CD14-positive monocyte (primary cell): ENCODE results near the gene AMACR. TPM values are rescaled to one million over a fixed set of nuclear protein-coding genes. Genes with fewer than 3 reads are reported as not detected.

ENCODE experiments used
- DNase-seq, 3 donors: peaks; one replicate each; pipeline ENCODE4 v3.0.0-alpha.2; 2011 to 2022
- H2AFZ ChIP-seq: 2 replicates; pipeline ENCODE4 v1.6.0; 2012; ENCODE audit warnings: mild to moderate bottlenecking, low read depth, low read length, inconsistent platforms; ENCODE audit not compliant: insufficient read depth, poor library complexity, severe bottlenecking
- H3K27ac ChIP-seq, 2 donors: 1 replicate in 1 of 2; 2 replicates in 1 of 2; pipeline ENCODE4 v1.5.1; 2012 to 2013; ENCODE audit warnings: low read length in 2 of 2, control low read depth in 1 of 2, inconsistent platforms in 1 of 2, low read depth in 1 of 2, mild to moderate bottlenecking in 1 of 2
- H3K27me3 ChIP-seq, 2 donors: one replicate each; pipeline versions ENCODE4 v1.6.0 to v1.6.1; 2011 to 2013; ENCODE audit warnings: low read length in 2 of 2; ENCODE audit not compliant: control insufficient read depth in 2 of 2, insufficient read depth in 2 of 2
- H3K36me3 ChIP-seq, 2 donors: replicated peaks in 1 of 2; 1 replicate in 1 of 2; 2 replicates in 1 of 2; pipeline versions ENCODE4 v1.5.1 to v1.6.1; 2012 to 2013; ENCODE audit warnings: low read length in 2 of 2, control low read depth in 1 of 2, inconsistent platforms in 1 of 2, mild to moderate bottlenecking in 1 of 2; ENCODE audit not compliant: insufficient read depth in 2 of 2, control insufficient read depth in 1 of 2
- H3K4me1 ChIP-seq, 2 donors: 1 replicate in 1 of 2; 2 replicates in 1 of 2; pipeline versions ENCODE4 v1.5.1 to v1.6.1; 2012 to 2013; ENCODE audit warnings: low read length in 2 of 2, control low read depth in 1 of 2, inconsistent platforms in 1 of 2, mild to moderate bottlenecking in 1 of 2, moderate library complexity in 1 of 2; ENCODE audit not compliant: insufficient read depth in 2 of 2, control insufficient read depth in 1 of 2
- H3K4me2 ChIP-seq: replicated peaks from 2 replicates; pipeline ENCODE3; 2012; ENCODE audit warnings: low read length, moderate library complexity, mild to moderate bottlenecking; ENCODE audit not compliant: poor library complexity, severe bottlenecking; ENCODE audit errors: extremely low read depth
- H3K4me3 ChIP-seq, 3 experiments: fragments of 200-600 bp in 1 of 3; sonication (generic) in 1 of 3; replicated peaks in 1 of 3; 1 replicate in 2 of 3; 2 replicates in 1 of 3; pipeline ENCODE4 v1.5.1; 2011 to 2013; ENCODE audit warnings: low read length in 3 of 3, mild to moderate bottlenecking in 3 of 3, control low read depth in 2 of 3, low read depth in 2 of 3, inconsistent platforms in 1 of 3, moderate library complexity in 1 of 3
- H3K79me2 ChIP-seq: 2 replicates; pipeline ENCODE4 v1.6.0; 2012; ENCODE audit warnings: mild to moderate bottlenecking, control low read depth, inconsistent platforms, low read length, moderate library complexity; ENCODE audit not compliant: insufficient read depth
- H3K9ac ChIP-seq: 2 replicates; pipeline ENCODE4 v1.6.0; 2017; ENCODE audit warnings: low read length, mild to moderate bottlenecking; ENCODE audit not compliant: insufficient read depth, poor library complexity, severe bottlenecking
- H3K9me3 ChIP-seq, 2 donors: replicated peaks in 1 of 2; 1 replicate in 1 of 2; 2 replicates in 1 of 2; pipeline versions ENCODE4 v1.5.1 to v1.6.1; 2012 to 2013; ENCODE audit warnings: low read length in 2 of 2, control low read depth in 1 of 2; ENCODE audit not compliant: control insufficient read depth in 1 of 2, insufficient read depth in 1 of 2
- H4K20me1 ChIP-seq: 2 replicates; pipeline ENCODE4 v1.6.0; 2012; ENCODE audit warnings: mild to moderate bottlenecking, low read length, control low read depth, moderate library complexity; ENCODE audit not compliant: insufficient read depth
- H3K27ac Mint-ChIP-seq, 7 donors: one replicate each; pipeline ENCODE4 v1.8.0; 2020; ENCODE audit warnings: mild to moderate bottlenecking in 7 of 7, mixed read lengths in 7 of 7, moderate library complexity in 6 of 7, inconsistent platforms in 2 of 7
- H3K27me3 Mint-ChIP-seq, 3 donors: one replicate each; pipeline ENCODE4 v1.8.0; 2021 to 2022; ENCODE audit warnings: low read depth in 3 of 3, mild to moderate bottlenecking in 3 of 3, mixed read lengths in 3 of 3, moderate library complexity in 3 of 3, inconsistent platforms in 1 of 3
- H3K36me3 Mint-ChIP-seq, 2 donors: one replicate each; pipeline ENCODE4 v1.8.0; 2020; ENCODE audit warnings: mixed read lengths in 2 of 2, inconsistent platforms in 1 of 2, mild to moderate bottlenecking in 1 of 2
- H3K4me1 Mint-ChIP-seq: one replicate; pipeline ENCODE4 v1.8.0; 2020; ENCODE audit warnings: mild to moderate bottlenecking, mixed read lengths
- H3K4me3 Mint-ChIP-seq, 2 donors: one replicate each; pipeline ENCODE4 v1.8.0; 2020; ENCODE audit warnings: mild to moderate bottlenecking in 2 of 2, mixed read lengths in 2 of 2, moderate library complexity in 1 of 2
- H3K9me3 Mint-ChIP-seq, 7 donors: one replicate each; pipeline ENCODE4 v1.8.0; 2020 to 2022; ENCODE audit warnings: mixed read lengths in 7 of 7, mild to moderate bottlenecking in 6 of 7, moderate library complexity in 6 of 7, inconsistent platforms in 2 of 7
- WGBS: methylation state at CpG from one replicate; pipeline ENCODE4 v1.1.5; 2013; ENCODE audit warnings: missing lambda C conversion rate; ENCODE audit not compliant: insufficient coverage; 5-methylcytosine and 5-hydroxymethylcytosine counted together
- intact Hi-C, 2 donors: fragments of 100-400 bp; cut with micrococcal nuclease; formaldehyde crosslinking; loops; one replicate each; pipeline versions ENCODE4 v1.15.0 to v1.15.1; 2023
- polyA plus RNA-seq, 3 donors: library from polyadenylated mRNA; depleted of rRNA in 1 of 3; unstranded in 2 of 3; stranded (reverse) in 1 of 3; fragments of 300-500 nt in 2 of 3; fragments of >200 nt in 1 of 3; fragmentation: Illumina TruSeq in 2 of 3; gene quantifications; 1 replicate in 2 of 3; 2 replicates in 1 of 3; pipeline ENCODE4 v1.2.3, GENCODE V29; 2012 to 2021
- small RNA-seq: library from RNA; depleted of rRNA; stranded (forward); fragments of <200 nt; gene quantifications from one replicate; pipeline ENCODE3, GENCODE V24; 2012; ENCODE audit warnings: low read depth; ENCODE audit not compliant: insufficient read length
- TF ChIP-seq, protein P1 (sequence below): fragments of 200-600 bp; IDR thresholded peaks from one replicate; pipeline ENCODE4 v1.8.0; 2022; ENCODE audit warnings: antibody characterized with exemption, mild to moderate bottlenecking

Gene AMACR
- polyA plus RNA-seq, 3 donors: 1.2 to 6.1 (median 4.8) TPM

DNA sequence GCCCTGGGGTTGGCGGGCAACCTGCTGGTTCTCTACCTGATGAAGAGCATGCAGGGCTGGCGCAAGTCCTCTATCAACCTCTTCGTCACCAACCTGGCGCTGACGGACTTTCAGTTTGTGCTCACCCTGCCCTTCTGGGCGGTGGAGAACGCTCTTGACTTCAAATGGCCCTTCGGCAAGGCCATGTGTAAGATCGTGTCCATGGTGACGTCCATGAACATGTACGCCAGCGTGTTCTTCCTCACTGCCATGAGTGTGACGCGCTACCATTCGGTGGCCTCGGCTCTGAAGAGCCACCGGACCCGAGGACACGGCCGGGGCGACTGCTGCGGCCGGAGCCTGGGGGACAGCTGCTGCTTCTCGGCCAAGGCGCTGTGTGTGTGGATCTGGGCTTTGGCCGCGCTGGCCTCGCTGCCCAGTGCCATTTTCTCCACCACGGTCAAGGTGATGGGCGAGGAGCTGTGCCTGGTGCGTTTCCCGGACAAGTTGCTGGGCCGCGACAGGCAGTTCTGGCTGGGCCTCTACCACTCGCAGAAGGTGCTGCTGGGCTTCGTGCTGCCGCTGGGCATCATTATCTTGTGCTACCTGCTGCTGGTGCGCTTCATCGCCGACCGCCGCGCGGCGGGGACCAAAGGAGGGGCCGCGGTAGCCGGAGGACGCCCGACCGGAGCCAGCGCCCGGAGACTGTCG lies 70.7 kb downstream of the AMACR start:
- Mint-ChIP-seq H3K36me3 (no peaks in the 10 kb centered on the region), H3K4me3 (peak overlapping the region in 1 of 2 donors; percentile 79), H3K27ac (no peak overlapping the region), H3K27me3 (peaks cover 44 to 66% (median 53%) of the 10 kb centered on the region in 3 donors), H3K4me1 (peaks cover 5% of the 10 kb centered on the region), H3K9me3 (peaks cover 0 to 26% (median 9%) of the 10 kb centered on the region in 7 donors)
- Histone ChIP-seq H3K36me3 (no peaks in the 10 kb centered on the region), H3K9me3 (no peaks in the 10 kb centered on the region), H2AFZ (no peak overlapping the region), H3K4me3 (no peak overlapping the region), H3K27me3 (peaks cover 18 to 56% of the 10 kb centered on the region in 2 donors), H4K20me1 (no peaks in the 10 kb centered on the region), H3K9ac (no peak overlapping the region), H3K79me2 (no peaks in the 10 kb centered on the region), H3K4me2 (no peak overlapping the region), H3K4me1 (no peaks in the 10 kb centered on the region), H3K27ac (no peak overlapping the region)
- intact Hi-C loops: loop anchor here in 1 of 2 donors (5.0 kb wide), 1 partner anchor 500 kb away; no protein-coding TSS in a partner anchor
- TF ChIP-seq, protein P1, sequence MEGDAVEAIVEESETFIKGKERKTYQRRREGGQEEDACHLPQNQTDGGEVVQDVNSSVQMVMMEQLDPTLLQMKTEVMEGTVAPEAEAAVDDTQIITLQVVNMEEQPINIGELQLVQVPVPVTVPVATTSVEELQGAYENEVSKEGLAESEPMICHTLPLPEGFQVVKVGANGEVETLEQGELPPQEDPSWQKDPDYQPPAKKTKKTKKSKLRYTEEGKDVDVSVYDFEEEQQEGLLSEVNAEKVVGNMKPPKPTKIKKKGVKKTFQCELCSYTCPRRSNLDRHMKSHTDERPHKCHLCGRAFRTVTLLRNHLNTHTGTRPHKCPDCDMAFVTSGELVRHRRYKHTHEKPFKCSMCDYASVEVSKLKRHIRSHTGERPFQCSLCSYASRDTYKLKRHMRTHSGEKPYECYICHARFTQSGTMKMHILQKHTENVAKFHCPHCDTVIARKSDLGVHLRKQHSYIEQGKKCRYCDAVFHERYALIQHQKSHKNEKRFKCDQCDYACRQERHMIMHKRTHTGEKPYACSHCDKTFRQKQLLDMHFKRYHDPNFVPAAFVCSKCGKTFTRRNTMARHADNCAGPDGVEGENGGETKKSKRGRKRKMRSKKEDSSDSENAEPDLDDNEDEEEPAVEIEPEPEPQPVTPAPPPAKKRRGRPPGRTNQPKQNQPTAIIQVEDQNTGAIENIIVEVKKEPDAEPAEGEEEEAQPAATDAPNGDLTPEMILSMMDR: no peak
- no peak for DNase-seq
- 36% methylated on average over 54 of the region's 54 CpGs for WGBS

DNA sequence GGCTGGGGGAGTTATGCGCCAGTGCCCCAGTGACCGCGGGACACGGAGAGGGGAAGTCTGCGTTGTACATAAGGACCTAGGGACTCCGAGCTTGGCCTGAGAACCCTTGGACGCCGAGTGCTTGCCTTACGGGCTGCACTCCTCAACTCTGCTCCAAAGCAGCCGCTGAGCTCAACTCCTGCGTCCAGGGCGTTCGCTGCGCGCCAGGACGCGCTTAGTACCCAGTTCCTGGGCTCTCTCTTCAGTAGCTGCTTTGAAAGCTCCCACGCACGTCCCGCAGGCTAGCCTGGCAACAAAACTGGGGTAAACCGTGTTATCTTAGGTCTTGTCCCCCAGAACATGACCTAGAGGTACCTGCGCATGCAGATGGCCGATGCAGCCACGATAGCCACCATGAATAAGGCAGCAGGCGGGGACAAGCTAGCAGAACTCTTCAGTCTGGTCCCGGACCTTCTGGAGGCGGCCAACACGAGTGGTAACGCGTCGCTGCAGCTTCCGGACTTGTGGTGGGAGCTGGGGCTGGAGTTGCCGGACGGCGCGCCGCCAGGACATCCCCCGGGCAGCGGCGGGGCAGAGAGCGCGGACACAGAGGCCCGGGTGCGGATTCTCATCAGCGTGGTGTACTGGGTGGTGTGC lies 71.4 kb downstream of the AMACR start, which contains the start of gene RXFP3:
Gene RXFP3 (plus strand): TSS at position 6 of the 636 bp plus-strand sequence. CDS start 355 bp downstream, at position 361.
- peaks cover 0 to 26% (median 9%) of the 10 kb centered on the region in 7 donors for H3K9me3 Mint-ChIP-seq
- Histone ChIP-seq H3K27me3 (peaks cover 18 to 56% of the 10 kb centered on the region in 2 donors), H3K27ac (no peak within 1 kb of the TSS), H3K79me2 (no peaks in the 10 kb centered on the region), H3K4me3 (no peak within 1 kb of the TSS), H3K9ac (no peak within 1 kb of the TSS), H3K36me3 (no peaks in the 10 kb centered on the region), H2AFZ (no peak within 1 kb of the TSS), H3K4me1 (no peaks in the 10 kb centered on the region), H3K4me2 (no peak within 1 kb of the TSS), H4K20me1 (no peaks in the 10 kb centered on the region), H3K9me3 (no peaks in the 10 kb centered on the region)
- TF ChIP-seq, protein P1: no peak
- H3K4me1 Mint-ChIP-seq: peaks cover 5% of the 10 kb centered on the region
- intact Hi-C loops: loop anchor here in 1 of 2 donors (5.0 kb wide), 1 partner anchor 499 kb away; no protein-coding TSS in a partner anchor
- H3K27ac Mint-ChIP-seq: no peak within 1 kb of the TSS
- no peak for DNase-seq
- H3K4me3 Mint-ChIP-seq: peak within 1 kb of the TSS in 1 of 2 donors; percentile 79
- peaks cover 43 to 60% (median 50%) of the 10 kb centered on the region in 3 donors for H3K27me3 Mint-ChIP-seq
- 11% methylated on average over 45 of the region's 45 CpGs for WGBS
- no peaks in the 10 kb centered on the region for H3K36me3 Mint-ChIP-seq

Small RNA genes lying within 50 kb of the gene (small RNA-seq; reads per million reads assigned to genes)
- gene AC139783.1: not detected

Other genes with a start within 250 kb of the AMACR start
- not detected for gene ADAMTS12, start 116.1 kb downstream of the AMACR start, polyA plus RNA-seq
- gene RXFP3, start 71.7 kb downstream of the AMACR start, polyA plus RNA-seq: not detected
- not detected for gene SLC45A2, start 23.4 kb downstream of the AMACR start, polyA plus RNA-seq
- gene C1QTNF3, start 35.2 kb upstream of the AMACR start, polyA plus RNA-seq: 1 to 10 TPM in 1 of 3 donors, not detected in 2; 1.5 TPM